Posterior cingulate gyrus (tissue), 11 donors: ENCODE data around the gene RPL13.

ENCODE experiments used
- DNase-seq, 10 donors: peaks; one replicate each; pipeline versions ENCODE4 v3.0.0 to v3.0.0-alpha.2; 2020 to 2021; ENCODE audit warnings: mixed read lengths in 3 of 10
- intact Hi-C: fragments of 100-400 bp; cut with DNase I; formaldehyde crosslinking; loops from one replicate; pipeline ENCODE4 v1.15.1; 2023

RPL13 gene

GRCh38 chr16:89544713-89545043, 15.8 kb upstream of the RPL13 start:
- intact Hi-C loops: no loop called here
- no peak for DNase-seq

- no peak for DNase-seq
- intact Hi-C loops: no loop called here
Observed at GRCh38 chr16:89545044-89545830, 15.2 kb upstream of the RPL13 start.

GRCh38 chr16:89545831-89546574, 14.5 kb upstream of the RPL13 start:
- intact Hi-C loops: no loop called here
- DNase-seq: peak in 1 of 10 donors; percentile 54

GRCh38 chr16:89546781-89547180, 13.7 kb upstream of the RPL13 start:
- intact Hi-C loops: no loop called here
- DNase-seq: peak in 2 of 10 donors; percentile 35 to 81

- DNase-seq: peak in 1 of 10 donors; percentile 74
- intact Hi-C loops: no loop called here
Observed at GRCh38 chr16:89547291-89547690, 13.2 kb upstream of the RPL13 start.

- intact Hi-C loops: no loop called here
- DNase-seq: peak in 1 of 10 donors; percentile 35
Observed at GRCh38 chr16:89547860-89548259, 12.6 kb upstream of the RPL13 start.

- intact Hi-C loops: no loop called here
- peak in 1 of 10 donors; percentile 74 for DNase-seq
Observed at GRCh38 chr16:89548344-89549006, 12.0 kb upstream of the RPL13 start.

GRCh38 chr16:89549007-89549700, 11.3 kb upstream of the RPL13 start:
- DNase-seq: no peak
- intact Hi-C loops: no loop called here

- DNase-seq: peak in 1 of 10 donors; percentile 78
- intact Hi-C loops: no loop called here
Observed at GRCh38 chr16:89550421-89551007, 10.0 kb upstream of the RPL13 start.

GRCh38 chr16:89552329-89552728, 8.2 kb upstream of the RPL13 start:
- no peak for DNase-seq
- intact Hi-C loops: no loop called here

- peak in 1 of 10 donors; percentile 68 for DNase-seq
- intact Hi-C loops: no loop called here
Observed at GRCh38 chr16:89552913-89553312, 7.6 kb upstream of the RPL13 start.

GRCh38 chr16:89553733-89554132, 6.7 kb upstream of the RPL13 start:
- intact Hi-C loops: no loop called here
- peak in 1 of 10 donors; percentile 73 for DNase-seq

GRCh38 chr16:89554343-89554742, 6.1 kb upstream of the RPL13 start:
- intact Hi-C loops: no loop called here
- peak in 1 of 10 donors; percentile 62 for DNase-seq

- intact Hi-C loops: loop anchor here (5.0 kb wide), 2 partner anchors 48 to 63 kb away; partner anchors contain the start of genes ANKRD11 and SPG7
- peak in 1 of 10 donors; percentile 69 for DNase-seq
Observed at GRCh38 chr16:89555265-89555664, 5.2 kb upstream of the RPL13 start.

GRCh38 chr16:89555780-89556179, 4.7 kb upstream of the RPL13 start:
- intact Hi-C loops: loop anchor here (2.0 to 5.0 kb wide), 3 partner anchors 48 to 223 kb away; partner anchors contain the start of genes ANKRD11 and SPG7
- DNase-seq: peak in 1 of 10 donors; percentile 72

GRCh38 chr16:89556750-89557689, 3.5 kb upstream of the RPL13 start:
- intact Hi-C loops: loop anchor here (2.0 to 5.0 kb wide), 3 partner anchors 50 to 224 kb away; partner anchors contain the start of genes ANKRD11 and SPG7
- DNase-seq: peak; percentile 85 to 99 (median 96)

- intact Hi-C loops: loop anchor here (2.0 to 5.0 kb wide), 3 partner anchors 51 to 225 kb away; partner anchors contain the start of genes ANKRD11 and SPG7
Observed at GRCh38 chr16:89557690-89558490, 2.6 kb upstream of the RPL13 start.

More at GRCh38 chr16:89557690-89558490, 2.6 kb upstream of the RPL13 start:
- peak in 1 of 10 donors; percentile 76 for DNase-seq
